Measurements from ENCODE around the gene CSNK1G2.

DNA sequence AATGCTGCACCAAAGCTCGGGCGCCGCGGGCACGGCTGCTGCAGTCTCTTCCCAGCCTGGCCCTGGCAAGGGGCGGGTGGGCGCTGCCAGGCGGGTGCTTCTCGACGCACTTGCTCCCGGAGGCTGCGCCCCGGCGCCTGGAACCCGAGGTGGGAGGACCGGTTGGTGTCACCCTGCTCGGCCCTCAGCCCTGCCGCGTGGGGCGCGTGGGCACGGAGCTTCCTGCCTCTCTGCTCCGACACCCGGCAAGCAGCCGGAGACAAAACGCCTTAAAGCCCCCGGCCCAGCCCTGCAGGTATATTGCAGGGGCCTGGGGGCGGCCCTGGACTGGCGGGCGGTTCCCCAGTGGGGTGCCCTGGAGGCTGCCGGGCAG, 39.8 kb downstream of the CSNK1G2 start:
- TF ChIP-seq, protein P1, sequence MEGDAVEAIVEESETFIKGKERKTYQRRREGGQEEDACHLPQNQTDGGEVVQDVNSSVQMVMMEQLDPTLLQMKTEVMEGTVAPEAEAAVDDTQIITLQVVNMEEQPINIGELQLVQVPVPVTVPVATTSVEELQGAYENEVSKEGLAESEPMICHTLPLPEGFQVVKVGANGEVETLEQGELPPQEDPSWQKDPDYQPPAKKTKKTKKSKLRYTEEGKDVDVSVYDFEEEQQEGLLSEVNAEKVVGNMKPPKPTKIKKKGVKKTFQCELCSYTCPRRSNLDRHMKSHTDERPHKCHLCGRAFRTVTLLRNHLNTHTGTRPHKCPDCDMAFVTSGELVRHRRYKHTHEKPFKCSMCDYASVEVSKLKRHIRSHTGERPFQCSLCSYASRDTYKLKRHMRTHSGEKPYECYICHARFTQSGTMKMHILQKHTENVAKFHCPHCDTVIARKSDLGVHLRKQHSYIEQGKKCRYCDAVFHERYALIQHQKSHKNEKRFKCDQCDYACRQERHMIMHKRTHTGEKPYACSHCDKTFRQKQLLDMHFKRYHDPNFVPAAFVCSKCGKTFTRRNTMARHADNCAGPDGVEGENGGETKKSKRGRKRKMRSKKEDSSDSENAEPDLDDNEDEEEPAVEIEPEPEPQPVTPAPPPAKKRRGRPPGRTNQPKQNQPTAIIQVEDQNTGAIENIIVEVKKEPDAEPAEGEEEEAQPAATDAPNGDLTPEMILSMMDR (conservative IDR thresholded peaks at IDR 0.05): no peak
- no peak for TF ChIP-seq ZFX (IDR thresholded peaks at IDR 0.05)
